ENCODE data around the gene CARD18. TPM values are rescaled to one million over a fixed set of nuclear protein-coding genes. Genes with fewer than 3 reads are reported as not detected.
"Not testable (repeated sequence)": the region's sequence is repeated elsewhere in the genome, so short reads cannot be mapped to it uniquely, and the experiment has no call there.

CARD18 gene
- total RNA-seq, 1 donor from 2014 or later = 0.81 TPM

- ATAC-seq (ENCODE audit: poor library complexity); intact Hi-C loops (cut with DNase I); DNase-seq: not testable (repeated sequence)
These were observed 40.0 kb downstream of the CARD18 start for GRCh38 chr11:105099594-105099993.

- intact Hi-C loops (cut with DNase I) = no loop called here
- ATAC-seq (ENCODE audit: poor library complexity) = no peak
- DNase-seq = no peak
These were observed 47.0 kb downstream of the CARD18 start for GRCh38 chr11:105092256-105093239.

Other genes starting within 250 kb of the CARD18 start
- 0.27 TPM for gene CASP12, start 241.3 kb downstream of the CARD18 start, total RNA-seq
- gene CASP4, start 171.2 kb downstream of the CARD18 start, total RNA-seq = 13.7 TPM
- not detected for gene CASP5, start 116.6 kb downstream of the CARD18 start, total RNA-seq
- gene CASP1, start 104.6 kb downstream of the CARD18 start, total RNA-seq = 9.5 TPM
- gene CARD16, start 94.4 kb downstream of the CARD18 start, total RNA-seq = 8.4 TPM